Measurements from ENCODE around the gene TCEAL3. TPM values are rescaled to one million over a fixed set of nuclear protein-coding genes. Genes with fewer than 3 reads are reported as not detected.

The TCEAL3 gene
- polyA plus RNA-seq, 1 donor from 2014 or later: 42.5 TPM

DNA sequence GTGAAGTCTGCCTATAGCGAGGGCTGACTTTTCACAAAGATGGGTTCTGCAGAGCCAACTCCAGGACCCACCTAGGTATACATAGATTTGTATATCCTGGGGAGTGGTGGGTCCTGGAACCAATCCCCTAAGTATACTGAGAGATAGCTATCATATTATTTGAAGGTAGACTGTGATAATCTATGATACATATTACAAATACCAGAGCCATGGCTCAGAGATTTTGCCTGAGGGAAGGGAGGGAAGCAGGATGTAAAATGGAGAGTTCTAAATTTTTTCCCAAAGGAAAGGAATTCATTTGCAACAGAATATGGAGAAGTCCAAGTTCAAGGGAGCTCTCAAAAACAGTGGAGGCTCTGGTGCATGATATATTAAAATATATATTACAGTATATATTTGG, 7.2 kb downstream of the TCEAL3 start:
- H3K4me3 ChIP-seq (ENCODE audit: low read length): no peak overlapping the region
- no peaks in the 10 kb centered on the region for H3K9me2 ChIP-seq (ENCODE audit: insufficient read depth, low read length)
- H2AFZ ChIP-seq (ENCODE audit: low read depth, low read length): no peak overlapping the region

DNA sequence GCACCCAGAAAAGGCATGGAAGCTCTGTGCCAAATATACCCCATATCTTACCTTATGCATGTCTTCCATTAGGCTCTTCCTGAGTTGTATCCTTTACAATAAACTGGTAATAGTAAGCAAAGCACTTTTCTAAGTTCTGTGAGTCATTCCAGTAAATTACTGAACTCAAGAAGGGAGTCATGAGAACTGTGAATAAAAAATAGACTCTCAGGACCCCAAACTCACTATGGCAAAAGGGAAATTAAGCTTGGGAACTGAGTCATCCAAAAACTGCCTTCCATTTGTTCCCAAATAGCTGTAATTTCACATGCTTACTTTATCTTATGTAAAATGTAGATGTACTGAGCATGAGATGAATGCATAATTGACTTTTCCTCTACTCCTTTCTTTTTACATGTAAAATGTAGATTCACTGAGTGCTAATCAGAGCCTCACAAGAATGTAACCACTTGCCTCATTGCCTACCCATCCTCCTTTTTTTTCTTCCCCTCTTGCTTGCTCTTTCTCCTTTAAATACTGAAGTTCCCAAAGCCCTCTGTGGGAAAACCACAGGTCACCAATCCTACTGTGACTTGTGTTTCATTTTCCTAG, 8.1 kb downstream of the TCEAL3 start:
- Histone ChIP-seq H3F3A (ENCODE audit: insufficient read depth, low read length, poor library complexity, severe bottlenecking) (no peaks in the 10 kb centered on the region), H4K20me1 (ENCODE audit: insufficient read depth) (no peaks in the 10 kb centered on the region), H3K4me2 (ENCODE audit: low read length) (no peak overlapping the region), H3K9ac (ENCODE audit: low read length) (no peak overlapping the region), H3K4me3 (ENCODE audit: low read length) (no peak overlapping the region), H3K27ac (ENCODE audit: low read length) (no peak overlapping the region), H3K9me3 (ENCODE audit: low read length) (no peaks in the 10 kb centered on the region), H3K9me2 (ENCODE audit: insufficient read depth, low read length) (no peaks in the 10 kb centered on the region), H2AFZ (ENCODE audit: low read depth, low read length) (no peak overlapping the region), H3K79me2 (replicated peaks; ENCODE audit: insufficient read depth, low read length) (no peaks in the 10 kb centered on the region), H3K27me3 (ENCODE audit: insufficient read depth, low read depth, low read length) (no peaks in the 10 kb centered on the region), H3K36me3 (ENCODE audit: insufficient read depth, low read length) (no peaks in the 10 kb centered on the region)
- TF ChIP-seq, protein P1, sequence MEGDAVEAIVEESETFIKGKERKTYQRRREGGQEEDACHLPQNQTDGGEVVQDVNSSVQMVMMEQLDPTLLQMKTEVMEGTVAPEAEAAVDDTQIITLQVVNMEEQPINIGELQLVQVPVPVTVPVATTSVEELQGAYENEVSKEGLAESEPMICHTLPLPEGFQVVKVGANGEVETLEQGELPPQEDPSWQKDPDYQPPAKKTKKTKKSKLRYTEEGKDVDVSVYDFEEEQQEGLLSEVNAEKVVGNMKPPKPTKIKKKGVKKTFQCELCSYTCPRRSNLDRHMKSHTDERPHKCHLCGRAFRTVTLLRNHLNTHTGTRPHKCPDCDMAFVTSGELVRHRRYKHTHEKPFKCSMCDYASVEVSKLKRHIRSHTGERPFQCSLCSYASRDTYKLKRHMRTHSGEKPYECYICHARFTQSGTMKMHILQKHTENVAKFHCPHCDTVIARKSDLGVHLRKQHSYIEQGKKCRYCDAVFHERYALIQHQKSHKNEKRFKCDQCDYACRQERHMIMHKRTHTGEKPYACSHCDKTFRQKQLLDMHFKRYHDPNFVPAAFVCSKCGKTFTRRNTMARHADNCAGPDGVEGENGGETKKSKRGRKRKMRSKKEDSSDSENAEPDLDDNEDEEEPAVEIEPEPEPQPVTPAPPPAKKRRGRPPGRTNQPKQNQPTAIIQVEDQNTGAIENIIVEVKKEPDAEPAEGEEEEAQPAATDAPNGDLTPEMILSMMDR (IDR thresholded peaks at IDR 0.05; ENCODE audit: poor library complexity, severe bottlenecking): no peak
- no peak for TF ChIP-seq POLR2AphosphoS5 (IDR thresholded peaks at IDR 0.05)
- TF ChIP-seq SMC3 (conservative IDR thresholded peaks at IDR 0.05; ENCODE audit: poor library complexity): no peak
- TF ChIP-seq EZH2 (IDR thresholded peaks at IDR 0.05; ENCODE audit: borderline replicate concordance, insufficient read depth, low read length, poor library complexity, severe bottlenecking): no peak
- no peak for TF ChIP-seq TAF1 (IDR thresholded peaks at IDR 0.05; ENCODE audit: low read depth)
- TF ChIP-seq, protein P2, sequence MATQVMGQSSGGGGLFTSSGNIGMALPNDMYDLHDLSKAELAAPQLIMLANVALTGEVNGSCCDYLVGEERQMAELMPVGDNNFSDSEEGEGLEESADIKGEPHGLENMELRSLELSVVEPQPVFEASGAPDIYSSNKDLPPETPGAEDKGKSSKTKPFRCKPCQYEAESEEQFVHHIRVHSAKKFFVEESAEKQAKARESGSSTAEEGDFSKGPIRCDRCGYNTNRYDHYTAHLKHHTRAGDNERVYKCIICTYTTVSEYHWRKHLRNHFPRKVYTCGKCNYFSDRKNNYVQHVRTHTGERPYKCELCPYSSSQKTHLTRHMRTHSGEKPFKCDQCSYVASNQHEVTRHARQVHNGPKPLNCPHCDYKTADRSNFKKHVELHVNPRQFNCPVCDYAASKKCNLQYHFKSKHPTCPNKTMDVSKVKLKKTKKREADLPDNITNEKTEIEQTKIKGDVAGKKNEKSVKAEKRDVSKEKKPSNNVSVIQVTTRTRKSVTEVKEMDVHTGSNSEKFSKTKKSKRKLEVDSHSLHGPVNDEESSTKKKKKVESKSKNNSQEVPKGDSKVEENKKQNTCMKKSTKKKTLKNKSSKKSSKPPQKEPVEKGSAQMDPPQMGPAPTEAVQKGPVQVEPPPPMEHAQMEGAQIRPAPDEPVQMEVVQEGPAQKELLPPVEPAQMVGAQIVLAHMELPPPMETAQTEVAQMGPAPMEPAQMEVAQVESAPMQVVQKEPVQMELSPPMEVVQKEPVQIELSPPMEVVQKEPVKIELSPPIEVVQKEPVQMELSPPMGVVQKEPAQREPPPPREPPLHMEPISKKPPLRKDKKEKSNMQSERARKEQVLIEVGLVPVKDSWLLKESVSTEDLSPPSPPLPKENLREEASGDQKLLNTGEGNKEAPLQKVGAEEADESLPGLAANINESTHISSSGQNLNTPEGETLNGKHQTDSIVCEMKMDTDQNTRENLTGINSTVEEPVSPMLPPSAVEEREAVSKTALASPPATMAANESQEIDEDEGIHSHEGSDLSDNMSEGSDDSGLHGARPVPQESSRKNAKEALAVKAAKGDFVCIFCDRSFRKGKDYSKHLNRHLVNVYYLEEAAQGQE (IDR thresholded peaks at IDR 0.05; ENCODE audit: borderline replicate concordance): no peak
- TF ChIP-seq RAD21 (conservative IDR thresholded peaks at IDR 0.05): no peak
- no peak for TF ChIP-seq MXI1 (conservative IDR thresholded peaks at IDR 0.05; ENCODE audit: poor library complexity, severe bottlenecking)
- no peak for TF ChIP-seq EP300 (conservative IDR thresholded peaks at IDR 0.05; ENCODE audit: poor library complexity, severe bottlenecking)

More for the DNA sequence above, 7.2 kb downstream of the TCEAL3 start:
- H3F3A ChIP-seq (ENCODE audit: insufficient read depth, low read length, poor library complexity, severe bottlenecking): no peaks in the 10 kb centered on the region
- H3K79me2 ChIP-seq (replicated peaks; ENCODE audit: insufficient read depth, low read length): no peaks in the 10 kb centered on the region
- H3K4me2 ChIP-seq (ENCODE audit: low read length): no peak overlapping the region
- H3K36me3 ChIP-seq (ENCODE audit: insufficient read depth, low read length): no peaks in the 10 kb centered on the region
- no peak overlapping the region for H3K27ac ChIP-seq (ENCODE audit: low read length)
- no peaks in the 10 kb centered on the region for H3K9me3 ChIP-seq (ENCODE audit: low read length)
- H4K20me1 ChIP-seq (ENCODE audit: insufficient read depth): no peaks in the 10 kb centered on the region
- H3K27me3 ChIP-seq (ENCODE audit: insufficient read depth, low read depth, low read length): no peaks in the 10 kb centered on the region
- TF ChIP-seq MXI1 (conservative IDR thresholded peaks at IDR 0.05; ENCODE audit: poor library complexity, severe bottlenecking): no peak
- TF ChIP-seq EZH2 (IDR thresholded peaks at IDR 0.05; ENCODE audit: borderline replicate concordance, insufficient read depth, low read length, poor library complexity, severe bottlenecking): no peak
- TF ChIP-seq, protein P2 (IDR thresholded peaks at IDR 0.05; ENCODE audit: borderline replicate concordance): no peak
- TF ChIP-seq EP300 (conservative IDR thresholded peaks at IDR 0.05; ENCODE audit: poor library complexity, severe bottlenecking): no peak
- no peak for TF ChIP-seq RAD21 (conservative IDR thresholded peaks at IDR 0.05)
- no peak for TF ChIP-seq SMC3 (conservative IDR thresholded peaks at IDR 0.05; ENCODE audit: poor library complexity)
- TF ChIP-seq, protein P1 (IDR thresholded peaks at IDR 0.05; ENCODE audit: poor library complexity, severe bottlenecking): no peak
- TF ChIP-seq TAF1 (IDR thresholded peaks at IDR 0.05; ENCODE audit: low read depth): no peak
- no peak for TF ChIP-seq POLR2AphosphoS5 (IDR thresholded peaks at IDR 0.05)
- H3K9ac ChIP-seq (ENCODE audit: low read length): no peak overlapping the region
